HG03095 (cell line): ENCODE data around the gene NOL11.
"Not testable (repeated sequence)": the region's sequence is repeated elsewhere in the genome, so short reads cannot be mapped to it uniquely, and the experiment has no call there.

ENCODE experiments used
- ATAC-seq: cut with Tn5 transposase; IDR thresholded peaks from one replicate; pipeline ENCODE4 v1.9.1; 2021; ENCODE audit warnings: moderate library complexity; ENCODE audit not compliant: unreplicated experiment

Gene NOL11

GRCh38 chr17:67752160-67752559 is 34.4 kb downstream of the NOL11 start:
- ATAC-seq, result not testable (repeated sequence)

- ATAC-seq, result no peak
These were observed 35.3 kb downstream of the NOL11 start for GRCh38 chr17:67753026-67753425.

DNA sequence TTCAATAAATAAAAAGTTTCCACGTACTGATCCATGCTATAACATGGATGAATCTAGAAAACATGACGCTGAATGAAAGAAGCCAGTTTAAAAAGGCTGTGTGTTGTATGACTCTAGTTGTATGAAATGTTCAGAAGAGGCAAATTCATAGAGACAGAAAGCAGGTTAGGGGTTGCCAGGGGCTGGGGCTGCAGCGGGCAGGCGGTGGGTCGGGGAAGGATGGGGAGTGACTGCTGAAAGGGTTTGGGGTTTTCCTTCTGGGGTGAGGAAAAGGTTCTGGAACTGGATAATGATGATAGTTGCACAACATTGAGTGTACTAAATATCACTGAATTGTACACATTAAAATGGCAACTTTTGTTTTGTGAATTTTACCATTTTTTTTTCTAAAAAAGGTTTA is 36.3 kb downstream of the NOL11 start:
- no peak for ATAC-seq

DNA sequence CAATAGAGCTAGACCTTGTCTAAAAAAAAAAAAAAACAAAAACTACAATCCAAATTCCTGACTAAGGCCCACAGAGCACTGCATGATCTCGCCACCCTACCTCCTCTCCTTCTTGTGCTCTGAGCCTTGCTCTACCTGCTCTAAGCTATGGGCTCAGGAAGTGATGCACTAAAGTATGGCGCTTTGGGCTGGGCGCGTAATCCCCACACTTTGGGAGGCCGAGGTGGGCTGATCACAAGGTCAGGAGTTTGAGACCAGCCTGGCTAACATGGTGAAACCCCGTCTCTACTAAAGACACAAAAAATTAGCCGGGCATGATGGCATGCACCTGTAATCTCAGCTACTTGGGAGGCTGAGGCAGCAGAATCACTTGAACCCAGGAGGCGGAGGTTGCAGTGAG is 37.0 kb downstream of the NOL11 start:
- ATAC-seq, result not testable (repeated sequence)

- not testable (repeated sequence) for ATAC-seq
These were observed 39.0 kb downstream of the NOL11 start for GRCh38 chr17:67756766-67757165.

GRCh38 chr17:67759355-67760171 is 41.8 kb downstream of the NOL11 start:
- no peak for ATAC-seq

DNA sequence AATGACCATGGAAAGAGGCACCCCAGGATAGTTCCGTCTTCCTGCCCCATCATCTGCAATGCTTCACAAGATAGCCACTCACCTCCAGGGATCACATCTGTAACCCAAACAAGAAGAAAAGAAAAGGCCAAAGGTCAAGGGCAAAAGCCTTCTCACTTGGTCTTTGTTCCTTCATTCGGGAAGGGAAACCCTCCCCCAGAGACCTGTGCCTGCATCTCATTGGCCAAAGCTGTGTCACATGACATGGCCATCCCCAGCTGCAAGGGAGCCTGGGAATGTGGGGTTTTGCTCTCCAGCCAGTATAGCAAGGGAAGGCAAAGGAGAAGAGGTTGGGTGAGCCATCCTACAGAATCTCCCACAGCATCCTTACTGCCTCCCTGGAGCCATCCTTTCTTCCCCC is 47.9 kb downstream of the NOL11 start:
- no peak for ATAC-seq

- ATAC-seq, result no peak
These were observed 51.5 kb downstream of the NOL11 start for GRCh38 chr17:67769231-67769630.

DNA sequence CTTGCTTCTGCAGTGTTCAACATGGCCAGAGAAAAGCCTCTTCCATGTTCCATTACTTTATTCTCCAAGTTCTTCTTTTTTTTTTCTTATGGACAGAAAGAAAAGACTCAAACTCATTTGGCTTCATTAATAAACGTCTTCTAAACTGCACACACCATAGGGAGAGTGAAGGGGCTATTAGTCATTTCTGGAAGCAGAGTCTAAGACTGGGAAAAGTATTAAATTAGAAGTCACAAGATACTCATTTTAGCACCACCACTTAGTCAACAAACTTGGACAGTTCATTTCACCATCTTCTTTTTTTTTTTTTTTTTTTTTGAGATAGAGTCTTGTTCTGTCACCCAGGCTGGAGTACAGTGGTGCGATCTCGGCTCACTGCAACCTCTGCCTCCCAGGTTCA is 52.8 kb downstream of the NOL11 start:
- ATAC-seq, result no peak

GRCh38 chr17:67772679-67773078 is 54.9 kb downstream of the NOL11 start:
- no peak for ATAC-seq

GRCh38 chr17:67773246-67773645 is 55.5 kb downstream of the NOL11 start:
- no peak for ATAC-seq

DNA sequence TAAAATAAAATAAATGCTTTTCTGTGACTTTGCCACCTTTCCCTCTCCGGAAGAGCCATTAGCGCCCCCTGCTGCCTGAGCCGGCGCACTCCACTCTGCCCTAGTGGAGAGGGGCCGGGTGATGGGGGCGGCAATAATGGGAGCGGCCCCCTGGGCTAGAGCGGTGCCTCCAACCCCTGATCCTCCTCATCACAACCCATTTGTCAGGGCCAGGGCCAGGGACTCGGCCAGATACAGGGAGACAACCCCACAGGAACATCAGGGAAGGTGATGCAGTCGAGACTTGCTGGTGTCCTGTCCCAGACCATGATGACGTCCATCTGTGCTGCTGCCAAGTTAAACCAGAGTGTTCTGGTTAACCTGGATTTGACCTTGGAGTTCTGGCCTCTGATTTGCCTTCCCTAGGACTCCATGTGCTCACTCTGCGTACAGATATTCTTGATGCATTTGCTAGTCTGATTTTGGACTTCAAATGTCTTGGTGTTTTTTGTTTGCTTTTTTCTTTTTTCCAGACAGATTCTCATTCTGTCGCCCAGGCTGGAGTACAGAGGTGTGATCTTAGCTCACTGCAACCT is 61.4 kb downstream of the NOL11 start:
- no peak for ATAC-seq

- ATAC-seq, result no peak
These were observed 66.8 kb downstream of the NOL11 start for GRCh38 chr17:67784364-67785121.

GRCh38 chr17:67785122-67785477 is 67.4 kb downstream of the NOL11 start:
- ATAC-seq, result no peak

- ATAC-seq, result no peak
These were observed 67.8 kb downstream of the NOL11 start for GRCh38 chr17:67785504-67785903.
